Measurements from ENCODE around the gene STYXL2.

- TF ChIP-seq POLR2A (IDR thresholded peaks at IDR 0.05) (no peak), CTCF (IDR thresholded peaks at IDR 0.05) (no peak)
These were observed 25.8 kb downstream of the STYXL2 start for GRCh38 chr1:167119696-167120095.

All from right lobe of liver (tissue), 4 donors.